22Rv1 (cell line): ENCODE data around the gene MSL2.

Experiments
- ZFX ChIP-seq: fragments of 450-650 bp; IDR thresholded peaks from 2 replicates; pipeline ENCODE4 v1.6.1; 2017; ENCODE audit warnings: antibody characterized with exemption, borderline replicate concordance
- TF ChIP-seq, protein P1 (sequence below): fragments of 450-650 bp; IDR thresholded peaks from 2 replicates; pipeline ENCODE4 v1.5.1; 2017; ENCODE audit warnings: mild to moderate bottlenecking

DNA sequence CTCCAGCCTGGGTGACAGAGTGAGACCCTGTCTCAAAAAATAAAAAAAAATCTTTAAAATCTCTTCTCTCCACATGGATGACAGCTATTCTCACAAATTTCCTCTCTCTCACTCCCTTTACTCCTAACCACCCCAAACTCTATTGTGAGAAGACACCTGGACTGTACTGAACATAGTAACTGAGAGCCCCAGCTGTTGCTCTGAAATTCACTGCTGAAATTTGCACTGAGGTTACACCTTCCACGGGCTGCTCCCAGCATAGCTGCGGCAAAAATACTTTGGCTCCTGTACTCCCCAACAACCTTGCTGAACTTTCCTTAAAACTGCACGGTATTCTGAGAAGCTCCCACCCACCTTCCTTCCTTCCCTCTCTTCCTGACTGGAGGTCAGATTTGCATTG is 49.6 kb upstream of the MSL2 start:
- TF ChIP-seq, protein P1, sequence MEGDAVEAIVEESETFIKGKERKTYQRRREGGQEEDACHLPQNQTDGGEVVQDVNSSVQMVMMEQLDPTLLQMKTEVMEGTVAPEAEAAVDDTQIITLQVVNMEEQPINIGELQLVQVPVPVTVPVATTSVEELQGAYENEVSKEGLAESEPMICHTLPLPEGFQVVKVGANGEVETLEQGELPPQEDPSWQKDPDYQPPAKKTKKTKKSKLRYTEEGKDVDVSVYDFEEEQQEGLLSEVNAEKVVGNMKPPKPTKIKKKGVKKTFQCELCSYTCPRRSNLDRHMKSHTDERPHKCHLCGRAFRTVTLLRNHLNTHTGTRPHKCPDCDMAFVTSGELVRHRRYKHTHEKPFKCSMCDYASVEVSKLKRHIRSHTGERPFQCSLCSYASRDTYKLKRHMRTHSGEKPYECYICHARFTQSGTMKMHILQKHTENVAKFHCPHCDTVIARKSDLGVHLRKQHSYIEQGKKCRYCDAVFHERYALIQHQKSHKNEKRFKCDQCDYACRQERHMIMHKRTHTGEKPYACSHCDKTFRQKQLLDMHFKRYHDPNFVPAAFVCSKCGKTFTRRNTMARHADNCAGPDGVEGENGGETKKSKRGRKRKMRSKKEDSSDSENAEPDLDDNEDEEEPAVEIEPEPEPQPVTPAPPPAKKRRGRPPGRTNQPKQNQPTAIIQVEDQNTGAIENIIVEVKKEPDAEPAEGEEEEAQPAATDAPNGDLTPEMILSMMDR, result no peak
- no peak for TF ChIP-seq ZFX
